A549 (cell line): ENCODE data around the gene LRRC4. TPM values are rescaled to one million over a fixed set of nuclear protein-coding genes. Genes with fewer than 3 reads are reported as not detected.

Experiments used
- ATAC-seq, 2 experiments: fragments of 200-7000 bp in 1 of 2; fragments of >200 bp in 1 of 2; cut with Nextera tagmentation in 1 of 2; cut with Tn5 transposase in 1 of 2; 3 replicates each; pipeline versions ENCODE4 v1.8.0 to v1.9.1; 2018 to 2020; ENCODE audit warnings: mild to moderate bottlenecking in 1 of 2, moderate library complexity in 1 of 2
- CTCF ChIA-PET: fragments of 300-600 bp; sonication (Branson Sonifier 250); formaldehyde crosslinking; extraction: SDS; loops from one replicate; lab custom pipeline; 2021; ENCODE audit warnings: antibody characterized with exemption, inconsistent platforms; lab: Yijun Ruan, JAX
- POLR2A ChIA-PET: fragments of 350-600 bp; formaldehyde crosslinking; extraction: SDS; loops from one replicate; lab custom pipeline; 2021; ENCODE audit warnings: antibody characterized with exemption, inconsistent platforms; lab: Yijun Ruan, JAX
- DNase-seq, 2 experiments: peaks; one replicate each; pipeline versions ENCODE4 v3.0.0 to v3.0.0-alpha.2; 2011 to 2016; ENCODE audit warnings: low read depth in 1 of 2, low spot score in 1 of 2
- FAIRE-seq: peaks from 2 replicates; lab custom pipeline; 2011; peaks lifted over from hg19 to GRCh38; lab: Jason Lieb, UNC
- H3K27ac ChIP-seq, 2 experiments: fragments of >200 bp; sonication (Bioruptor Twin); formaldehyde crosslinking; 3 replicates each; pipeline ENCODE4 v1.5.1; 2016 to 2017
- H3K4me1 ChIP-seq: fragments of >200 bp; sonication (Bioruptor Twin); formaldehyde crosslinking; 3 replicates; pipeline ENCODE4 v1.6.1; 2016
- H3K4me2 ChIP-seq: fragments of >200 bp; sonication (Bioruptor Twin); formaldehyde crosslinking; 3 replicates; pipeline ENCODE4 v1.6.1; 2016
- H3K4me3 ChIP-seq: fragments of >200 bp; sonication (Bioruptor Twin); formaldehyde crosslinking; 3 replicates; pipeline ENCODE4 v1.5.1; 2016
- H3K9me3 ChIP-seq: fragments of >200 bp; sonication (Bioruptor Twin); formaldehyde crosslinking; 3 replicates; pipeline ENCODE4 v1.6.1; 2016
- ATOH8 ChIP-seq: fragments of 250-450 bp; sonication (Bioruptor Pico); IDR thresholded peaks from 2 replicates; pipeline ENCODE4 v1.5.0; 2020; ENCODE audit warnings: low read depth, mild to moderate bottlenecking, moderate library complexity
- CBX2 ChIP-seq: fragments of 200-600 bp; sonication (generic); IDR thresholded peaks from 2 replicates; pipeline ENCODE4 v1.6.1; 2016; ENCODE audit warnings: low read depth, mild to moderate bottlenecking, borderline replicate concordance
- CEBPB ChIP-seq, 2 experiments: fragments of >200 bp in 1 of 2; sonication (Bioruptor Twin) in 1 of 2; formaldehyde crosslinking in 1 of 2; IDR thresholded peaks; 2 replicates each; pipeline ENCODE4 v1.6.1; 2012 to 2016
- CHD2 ChIP-seq: fragments of 150-350 bp; IDR thresholded peaks from 2 replicates; pipeline ENCODE4 v1.6.1; 2014; ENCODE audit warnings: low read length; ENCODE audit not compliant: partially characterized antibody
- ESRRA ChIP-seq: fragments of 150-350 bp; IDR thresholded peaks from 2 replicates; pipeline ENCODE4 v1.6.1; 2014; ENCODE audit warnings: mild to moderate bottlenecking, low read length, borderline replicate concordance
- FOXS1 ChIP-seq: fragments of 250-450 bp; sonication (Bioruptor Pico); IDR thresholded peaks from 2 replicates; pipeline ENCODE4 v1.5.0; 2020; ENCODE audit warnings: mild to moderate bottlenecking, moderate library complexity
- HDAC2 ChIP-seq: fragments of 200-600 bp; sonication (generic); IDR thresholded peaks from 2 replicates; pipeline ENCODE4 v1.6.1; 2016
- HMGXB4 ChIP-seq: fragments of 250-450 bp; sonication (Bioruptor Pico); IDR thresholded peaks from 2 replicates; pipeline ENCODE4 v1.5.0; 2021; ENCODE audit warnings: mild to moderate bottlenecking, moderate library complexity, borderline replicate concordance
- HOXB5 ChIP-seq: fragments of 250-450 bp; sonication (Bioruptor Pico); IDR thresholded peaks from 2 replicates; pipeline ENCODE4 v1.5.0; 2020; ENCODE audit warnings: mild to moderate bottlenecking, moderate library complexity
- MAFK ChIP-seq: fragments of 450-650 bp; IDR thresholded peaks from 2 replicates; pipeline ENCODE4 v1.6.1; 2014; ENCODE audit not compliant: partially characterized antibody
- MAZ ChIP-seq: fragments of 150-350 bp; IDR thresholded peaks from 2 replicates; pipeline ENCODE4 v1.6.1; 2014; ENCODE audit warnings: antibody characterized with exemption, low read depth, low read length, borderline replicate concordance
- MYC ChIP-seq: IDR thresholded peaks from 2 replicates; pipeline ENCODE4 v1.6.1; 2012; ENCODE audit warnings: mild to moderate bottlenecking, inconsistent platforms, low read length, improper control_type of control experiment, borderline replicate concordance
- NFE2L2 ChIP-seq: fragments of 150-350 bp; conservative IDR thresholded peaks from 2 replicates; pipeline ENCODE4 v1.6.1; 2014; ENCODE audit warnings: low read length
- RFX5 ChIP-seq: fragments of 450-650 bp; IDR thresholded peaks from 2 replicates; pipeline ENCODE4 v1.7.1; 2014; ENCODE audit warnings: antibody characterized with exemption, mild to moderate bottlenecking, moderate library complexity
- RNF2 ChIP-seq: fragments of 200-600 bp; sonication (generic); IDR thresholded peaks from 2 replicates; pipeline ENCODE4 v1.6.1; 2016; ENCODE audit warnings: low read depth, mild to moderate bottlenecking, antibody characterized with exemption, moderate library complexity, borderline replicate concordance
- SREBF2 ChIP-seq: fragments of 450-650 bp; IDR thresholded peaks from 2 replicates; pipeline ENCODE4 v1.6.1; 2014; ENCODE audit warnings: mild to moderate bottlenecking, moderate library complexity
- TFCP2L1 ChIP-seq: fragments of 250-450 bp; sonication (Bioruptor Pico); IDR thresholded peaks from 2 replicates; pipeline ENCODE4 v1.5.0; 2021; ENCODE audit warnings: mild to moderate bottlenecking
- TP53 ChIP-seq: fragments of 250-450 bp; sonication (Bioruptor Pico); IDR thresholded peaks from 2 replicates; pipeline ENCODE4 v1.5.0; 2021; ENCODE audit warnings: mild to moderate bottlenecking, moderate library complexity
- USF2 ChIP-seq: fragments of 450-650 bp; IDR thresholded peaks from 2 replicates; pipeline ENCODE4 v1.6.1; 2014; ENCODE audit warnings: antibody characterized with exemption
- ZC3H11A ChIP-seq: fragments of 450-650 bp; IDR thresholded peaks from 2 replicates; pipeline ENCODE4 v1.6.1; 2014; ENCODE audit warnings: antibody characterized with exemption, mild to moderate bottlenecking
- ZFP36 ChIP-seq: fragments of 450-650 bp; IDR thresholded peaks from 2 replicates; pipeline ENCODE4 v1.6.1; 2014; ENCODE audit warnings: borderline replicate concordance; ENCODE audit not compliant: partially characterized antibody
- WGBS: methylation state at CpG from one replicate; pipeline ENCODE4 v1.1.6; 2017; ENCODE audit errors: missing lambda C conversion rate; 5-methylcytosine and 5-hydroxymethylcytosine counted together
- polyA plus RNA-seq, 4 experiments: library from polyadenylated mRNA; depleted of rRNA in 3 of 4; stranded (reverse); fragments of >200 nt; fragmentation: RNase III in 1 of 4; extraction: RNeasy Plus Mini Kit Qiagen cat#74134 plus additional on column Dnase treatment in 1 of 4; gene quantifications; 2 replicates in 3 of 4; 3 replicates in 1 of 4; pipeline ENCODE4 v1.2.3, GENCODE V29; 2011 to 2017

The LRRC4 gene
- polyA plus RNA-seq, 2 of the 4 experiments (the other 2 are of a cell fraction) = not detected

- 80% methylated on average over 4 of the region's 4 CpGs for WGBS
- Histone ChIP-seq H3K27ac (no peak overlapping the region), H3K4me3 (no peak overlapping the region), H3K4me2 (no peak overlapping the region), H3K4me1 (peaks cover 10% of the 10 kb centered on the region; the same call in 2 of the 3 replicates), H3K9me3 (no peaks in the 10 kb centered on the region)
- ChIA-PET CTCF (no interaction called here), POLR2A (no interaction called here)
- FAIRE-seq = no peak
- no peak for TF ChIP-seq HDAC2
- DNase-seq = no peak
- no peak for ATAC-seq
Observed at GRCh38 chr7:127986581-127987521, 44.4 kb downstream of the LRRC4 start.

- H3K9me3 ChIP-seq = peaks cover 7% of the 10 kb centered on the region; the same call in 1 of the 3 replicates
- POLR2A ChIA-PET = no interaction called here
- DNase-seq (no peak), FAIRE-seq (no peak), ATAC-seq (no peak)
- no peak overlapping the region for H3K4me3 ChIP-seq
- CTCF ChIA-PET = interaction anchor here (1.4 to 2.0 kb wide), 2 partner anchors 14 to 152 kb away, joined by 3 to 8 read pairs; no protein-coding TSS in a partner anchor
- TF ChIP-seq ATOH8 (CRISPR knock-in tag) (no peak), CEBPB (IDR thresholded peaks at IDR 0.05) (no peak), MYC (no peak)
- H3K4me2 ChIP-seq = no peak overlapping the region
- peaks cover 10% of the 10 kb centered on the region; the same call in 2 of the 3 replicates for H3K4me1 ChIP-seq
- WGBS = 84% methylated on average over 5 of the region's 5 CpGs
- H3K27ac ChIP-seq = no peak overlapping the region
Observed at GRCh38 chr7:127983804-127984332, 47.4 kb downstream of the LRRC4 start.

GRCh38 chr7:127981965-127982364 lies 49.3 kb downstream of the LRRC4 start:
- ChIA-PET CTCF (interaction anchor here (0.7 to 0.8 kb wide), 2 partner anchors 10 to 18 kb away, joined by 3 read pairs; no protein-coding TSS in a partner anchor), POLR2A (no interaction called here)
- TF ChIP-seq HOXB5 (CRISPR knock-in tag) (no peak), ZC3H11A (no peak), RNF2 (no peak), MAFK (no peak), HMGXB4 (no peak), ZFP36 (no peak), CHD2 (no peak), ATOH8 (CRISPR knock-in tag) (no peak), NFE2L2 (no peak)
- ATAC-seq (no peak), FAIRE-seq (no peak), DNase-seq (no peak)
- peaks cover 10% of the 10 kb centered on the region; the same call in 2 of the 3 replicates for H3K4me1 ChIP-seq
- H3K27ac ChIP-seq = no peak overlapping the region
- no peak overlapping the region for H3K4me3 ChIP-seq
- WGBS = 90% methylated on average over 4 of the region's 4 CpGs
- no peak overlapping the region for H3K4me2 ChIP-seq
- H3K9me3 ChIP-seq = peaks cover 10% of the 10 kb centered on the region; the same call in 2 of the 3 replicates

GRCh38 chr7:127980901-127981300 lies 50.3 kb downstream of the LRRC4 start:
- TF ChIP-seq HMGXB4 (no peak), USF2 (no peak), CBX2 (no peak), MAZ (no peak), SREBF2 (no peak), TFCP2L1 (CRISPR knock-in tag) (no peak), RFX5 (no peak), ESRRA (no peak), FOXS1 (CRISPR knock-in tag) (no peak), TP53 (CRISPR knock-in tag) (no peak)
- Histone ChIP-seq H3K9me3 (peaks cover 10% of the 10 kb centered on the region; the same call in 2 of the 3 replicates), H3K4me2 (no peak overlapping the region), H3K4me3 (no peak overlapping the region), H3K4me1 (peaks cover 10% of the 10 kb centered on the region; the same call in 2 of the 3 replicates), H3K27ac (no peak overlapping the region)
- FAIRE-seq (no peak), DNase-seq (no peak), ATAC-seq (no peak)
- 73% methylated on average over 1 of the region's 1 CpG for WGBS
- CTCF ChIA-PET = interaction anchor here (0.8 kb wide), 1 partner anchor 12 kb away, joined by 3 read pairs; no protein-coding TSS in a partner anchor
- POLR2A ChIA-PET = no interaction called here
